SHP77 (cell line): ENCODE measurements around the gene IQSEC1.

Experiments
- DNase-seq, 2 experiments: peaks; one replicate each; lab custom pipeline; 2025; lab: John Stamatoyannopoulos, UW

The IQSEC1 gene

GRCh38 chr3:12934431-12934830, 138.8 kb downstream of the IQSEC1 start:
- no peak for DNase-seq

- no peak for DNase-seq
These were observed 139.3 kb downstream of the IQSEC1 start for GRCh38 chr3:12933901-12934300.

- DNase-seq = no peak
These were observed 140.5 kb downstream of the IQSEC1 start for GRCh38 chr3:12932754-12933153.

- no peak for DNase-seq
These were observed 140.9 kb downstream of the IQSEC1 start for GRCh38 chr3:12932347-12932746.

GRCh38 chr3:12931273-12931905, 141.8 kb downstream of the IQSEC1 start:
- no peak for DNase-seq

GRCh38 chr3:12929801-12930200, 143.4 kb downstream of the IQSEC1 start:
- DNase-seq = no peak

GRCh38 chr3:12926660-12927059, 146.6 kb downstream of the IQSEC1 start:
- DNase-seq = no peak

GRCh38 chr3:12925648-12926047, 147.6 kb downstream of the IQSEC1 start:
- DNase-seq = no peak

GRCh38 chr3:12924437-12924836, 148.8 kb downstream of the IQSEC1 start:
- no peak for DNase-seq

- DNase-seq = no peak
These were observed 150.3 kb downstream of the IQSEC1 start for GRCh38 chr3:12922881-12923431.

- DNase-seq = no peak
These were observed 150.9 kb downstream of the IQSEC1 start for GRCh38 chr3:12922306-12922705.

- no peak for DNase-seq
These were observed 151.5 kb downstream of the IQSEC1 start for GRCh38 chr3:12921736-12922135.

- no peak for DNase-seq
These were observed 152.3 kb downstream of the IQSEC1 start for GRCh38 chr3:12920967-12921366.

GRCh38 chr3:12919205-12919604, 154.0 kb downstream of the IQSEC1 start:
- no peak for DNase-seq

- DNase-seq = no peak
These were observed 155.0 kb downstream of the IQSEC1 start for GRCh38 chr3:12918231-12918630.

GRCh38 chr3:12916159-12916558, 157.1 kb downstream of the IQSEC1 start:
- no peak for DNase-seq

GRCh38 chr3:12914088-12914487, 159.1 kb downstream of the IQSEC1 start:
- no peak for DNase-seq

- no peak for DNase-seq
These were observed 161.3 kb downstream of the IQSEC1 start for GRCh38 chr3:12911881-12912415.

- DNase-seq = no peak
These were observed 162.7 kb downstream of the IQSEC1 start for GRCh38 chr3:12910356-12911099.

- DNase-seq = no peak
These were observed 163.5 kb downstream of the IQSEC1 start for GRCh38 chr3:12909710-12910109.

GRCh38 chr3:12908859-12909258, 164.4 kb downstream of the IQSEC1 start:
- DNase-seq = no peak

- DNase-seq = no peak
These were observed 165.0 kb downstream of the IQSEC1 start for GRCh38 chr3:12908136-12908730.

GRCh38 chr3:12907729-12908128, 165.5 kb downstream of the IQSEC1 start:
- DNase-seq = no peak
